Endometrium (tissue), 2 donors: ENCODE results near the gene BCL11A.
A peak's percentile ranks its signal among the peaks of the same experiment; 100 is the strongest.

Source experiments
- FAIRE-seq: peaks from 2 replicates; lab custom pipeline; 2012; peaks lifted over from hg19 to GRCh38; lab: Jason Lieb, UNC
- donor health status: control.
- donor health status: control.

Gene BCL11A

GRCh38 chr2:60525899-60526298, 27.6 kb downstream of the BCL11A start:
- FAIRE-seq = no peak

DNA sequence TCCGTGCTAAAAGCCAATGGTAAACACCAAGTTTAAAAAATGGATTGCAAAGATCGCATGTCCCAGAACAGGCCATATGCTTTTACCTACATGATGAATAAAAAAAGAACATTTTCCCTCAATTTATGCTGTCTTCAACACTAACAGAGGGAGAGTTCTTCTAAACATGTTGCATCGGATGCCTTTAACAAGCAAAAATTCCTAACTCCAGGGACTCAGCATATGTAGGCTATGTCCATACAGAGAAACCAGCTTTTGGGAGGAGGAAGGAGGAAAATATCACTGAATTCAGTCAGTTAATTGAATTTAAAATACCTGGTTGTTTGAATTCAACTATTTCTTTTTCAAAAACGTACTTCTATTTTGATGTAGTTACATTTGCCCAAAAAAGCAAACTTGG, 28.6 kb downstream of the BCL11A start:
- FAIRE-seq = no peak

DNA sequence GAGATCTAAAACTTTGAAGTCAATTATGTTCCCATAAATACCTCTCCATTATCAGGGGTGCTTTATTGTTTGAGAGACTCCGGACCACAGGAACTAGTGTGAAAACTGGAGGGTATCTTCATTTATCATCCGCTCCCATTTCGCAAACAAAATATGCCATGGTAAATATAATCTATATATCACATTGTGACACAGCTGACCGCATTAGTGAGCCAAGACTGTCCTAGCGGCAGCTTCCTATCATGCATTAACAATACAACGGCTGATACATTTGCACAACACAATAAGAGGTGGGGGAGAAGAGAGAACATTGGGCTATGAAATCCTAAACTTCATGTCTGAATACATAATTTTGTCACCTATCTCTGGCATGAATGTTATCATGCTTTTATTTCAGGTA, 29.5 kb downstream of the BCL11A start:
- no peak for FAIRE-seq

DNA sequence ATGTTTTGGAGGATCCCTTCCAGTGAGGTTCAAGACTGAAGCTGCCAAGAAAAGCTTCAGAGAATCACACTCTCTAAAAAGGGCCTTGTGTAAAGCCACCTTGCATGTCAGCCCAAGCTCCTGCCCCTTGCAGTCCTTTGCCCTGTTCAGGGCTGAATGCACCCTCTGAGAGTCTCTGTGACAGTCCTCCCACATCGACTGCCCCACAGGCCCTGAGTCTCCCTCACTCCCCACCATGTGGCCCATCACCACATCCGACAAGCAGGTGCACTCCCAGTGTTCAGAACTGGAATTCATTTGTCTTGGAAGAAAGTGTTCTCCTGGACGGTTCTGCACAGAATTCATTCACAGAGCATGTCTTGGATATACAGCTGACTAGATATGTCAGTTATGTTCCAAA, 31.0 kb downstream of the BCL11A start:
- no peak for FAIRE-seq

GRCh38 chr2:60521626-60522025, 31.8 kb downstream of the BCL11A start:
- no peak for FAIRE-seq

GRCh38 chr2:60520917-60521539, 32.4 kb downstream of the BCL11A start:
- FAIRE-seq = no peak

DNA sequence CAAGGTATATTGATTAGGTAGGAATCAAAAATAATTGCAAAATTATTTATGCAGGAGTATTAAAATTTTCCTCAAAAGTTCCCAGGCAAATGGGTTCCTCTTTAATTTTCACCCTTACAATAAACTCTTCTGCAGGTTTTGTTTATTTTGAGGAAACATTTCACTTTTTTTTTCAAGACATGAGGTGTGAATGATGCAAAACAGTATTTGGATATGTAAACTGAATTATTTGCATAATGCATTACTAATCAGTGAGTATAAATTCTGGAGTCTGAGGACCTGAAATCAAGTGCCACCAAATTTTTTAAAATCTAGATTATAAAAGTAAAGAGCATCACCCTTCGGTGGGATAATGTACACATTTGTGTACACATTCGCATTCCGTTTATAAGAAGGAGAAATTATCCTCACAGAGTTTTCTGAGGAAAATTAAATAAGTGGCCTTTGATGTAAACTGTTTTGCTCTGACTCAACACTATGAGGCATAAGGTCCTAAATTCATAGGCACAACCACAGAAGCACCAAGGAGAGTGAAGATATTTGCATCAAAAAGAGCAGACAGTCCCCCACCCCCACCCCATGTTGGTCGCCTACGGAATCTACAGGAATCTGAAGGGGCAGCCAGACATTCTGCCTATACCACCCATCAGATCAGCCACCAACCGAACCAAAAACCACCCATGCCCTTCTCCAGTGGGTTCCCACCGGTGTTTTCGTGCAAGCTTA, 33.1 kb downstream of the BCL11A start:
- no peak for FAIRE-seq

GRCh38 chr2:60519231-60519863, 34.1 kb downstream of the BCL11A start:
- no peak for FAIRE-seq

GRCh38 chr2:60518567-60518966, 34.9 kb downstream of the BCL11A start:
- no peak for FAIRE-seq

- FAIRE-seq = no peak
These were observed 36.0 kb downstream of the BCL11A start for GRCh38 chr2:60517446-60517845.

GRCh38 chr2:60516826-60517225, 36.6 kb downstream of the BCL11A start:
- FAIRE-seq = no peak

- FAIRE-seq = peak; percentile 4
These were observed 37.1 kb downstream of the BCL11A start for GRCh38 chr2:60516383-60516811.

GRCh38 chr2:60515721-60516226, 37.7 kb downstream of the BCL11A start:
- no peak for FAIRE-seq

DNA sequence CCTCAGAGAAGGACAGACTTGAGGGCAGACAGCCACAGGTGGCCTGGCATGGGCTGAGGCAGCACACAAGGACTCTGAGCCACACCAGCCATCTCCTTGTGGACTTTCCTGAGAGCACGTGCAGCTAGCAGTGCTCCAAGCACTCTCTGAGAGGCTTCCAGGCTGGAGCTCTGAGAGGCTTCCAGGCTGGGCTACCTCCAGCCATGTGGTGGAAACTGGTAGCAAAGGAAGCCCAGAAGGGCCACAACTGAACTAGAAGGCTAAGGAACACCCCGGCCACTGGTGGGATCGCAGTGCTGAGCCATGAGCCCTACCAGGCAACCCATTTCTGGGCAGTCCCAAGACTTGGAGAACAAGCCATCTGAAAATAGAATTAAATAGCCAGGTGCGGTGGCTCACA, 39.5 kb downstream of the BCL11A start:
- no peak for FAIRE-seq

DNA sequence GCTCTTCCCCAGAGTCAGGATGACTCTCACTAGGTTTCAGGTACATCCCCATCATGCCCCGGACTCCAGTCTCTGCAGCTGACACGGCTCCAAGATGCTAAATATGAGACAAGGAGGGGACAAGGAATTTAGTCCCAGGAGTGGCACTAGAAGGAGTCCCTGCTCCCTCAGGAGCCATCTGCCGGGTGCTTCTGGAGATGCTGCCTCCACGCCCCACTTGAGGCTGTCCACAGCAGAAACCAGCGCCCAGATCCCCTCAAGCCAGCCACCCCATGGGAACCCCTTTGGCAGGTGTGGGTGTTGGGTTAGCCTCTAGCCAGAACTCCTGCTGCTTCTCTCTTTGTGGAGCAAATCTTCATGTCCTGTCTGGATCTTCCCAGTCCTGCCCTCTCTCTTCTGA, 40.3 kb downstream of the BCL11A start:
- FAIRE-seq = no peak

DNA sequence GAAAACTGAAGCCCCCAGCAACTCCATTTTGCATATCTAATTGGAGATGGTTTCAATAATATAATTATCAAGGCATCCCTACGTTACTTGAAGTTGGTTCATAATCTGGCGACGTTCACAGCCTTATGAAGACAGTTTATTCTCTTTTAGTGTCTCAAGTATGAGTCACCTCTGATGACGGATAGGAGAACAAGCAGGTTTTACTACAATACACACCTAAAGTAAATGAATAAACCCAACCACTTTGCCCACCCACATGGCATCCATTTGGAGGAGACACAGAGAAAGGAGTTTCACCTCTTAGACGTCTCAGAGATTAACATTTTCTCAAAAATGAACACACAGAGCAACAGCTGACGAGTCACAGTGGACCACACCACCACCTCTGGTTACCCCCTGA, 40.8 kb downstream of the BCL11A start:
- no peak for FAIRE-seq

DNA sequence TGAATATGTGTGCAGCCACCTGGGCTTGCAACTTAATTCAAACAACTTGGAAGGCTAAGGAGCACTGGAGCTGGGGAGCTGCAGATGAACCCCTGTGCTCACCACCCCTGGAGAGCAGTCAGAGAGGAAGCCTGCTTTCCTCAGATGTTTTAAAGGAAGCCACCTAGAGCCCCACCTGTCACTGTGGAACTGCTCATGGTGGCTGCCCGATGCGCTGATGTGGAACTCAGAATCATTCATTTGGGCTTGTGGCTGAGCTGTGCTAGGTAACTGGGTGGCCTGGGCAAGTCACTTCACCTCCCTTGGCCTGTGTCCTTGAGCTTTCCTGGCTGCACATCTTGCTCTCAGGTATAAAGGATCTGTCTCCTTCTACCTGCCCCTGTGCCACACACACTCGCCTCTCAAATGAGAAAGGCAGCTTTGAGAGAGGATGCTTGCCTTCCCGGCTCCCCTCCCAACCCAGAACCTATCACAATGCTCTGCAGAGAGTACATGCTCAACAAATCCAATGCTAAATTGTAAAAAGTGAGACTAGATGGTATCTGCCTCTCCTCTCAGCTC, 41.3 kb downstream of the BCL11A start:
- no peak for FAIRE-seq

DNA sequence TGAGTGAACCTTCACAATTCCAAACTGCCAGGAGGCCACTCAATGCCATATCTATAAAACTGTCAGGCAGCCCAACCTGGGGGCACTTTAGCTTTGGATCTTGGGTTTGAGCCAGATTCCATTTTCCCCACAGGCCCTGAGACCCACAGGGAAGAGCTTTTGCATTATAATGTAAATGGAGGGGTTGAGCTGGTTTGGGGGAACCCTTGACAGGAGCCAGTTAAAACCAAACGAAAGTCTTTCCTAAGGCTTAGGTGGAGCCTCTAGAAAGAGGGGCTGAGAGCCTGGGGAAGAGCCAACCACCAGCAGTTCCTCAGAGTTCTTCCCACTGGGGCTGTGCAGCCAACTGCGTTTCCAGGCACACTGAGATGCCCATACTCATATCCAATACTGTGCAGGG, 42.7 kb downstream of the BCL11A start:
- no peak for FAIRE-seq

DNA sequence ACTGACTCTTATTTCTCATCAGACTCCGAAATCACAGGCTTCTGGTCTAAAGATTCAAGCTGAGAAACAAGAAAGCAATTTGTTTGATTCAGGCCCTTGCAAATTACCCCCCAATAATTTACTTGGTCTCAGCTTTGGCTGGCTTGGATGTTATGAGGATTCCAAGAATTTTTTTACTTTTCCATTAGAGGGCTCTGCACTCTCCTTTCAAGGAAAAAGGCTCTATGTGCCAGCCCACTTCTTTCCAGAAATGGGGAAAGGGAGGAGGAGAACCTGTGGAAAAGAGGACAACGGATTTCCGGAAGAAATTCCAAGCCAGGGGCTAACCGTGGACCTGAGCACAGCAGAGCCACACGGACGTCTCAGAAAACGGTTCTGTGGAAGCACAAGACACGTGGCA, 44.4 kb downstream of the BCL11A start:
- FAIRE-seq = no peak

DNA sequence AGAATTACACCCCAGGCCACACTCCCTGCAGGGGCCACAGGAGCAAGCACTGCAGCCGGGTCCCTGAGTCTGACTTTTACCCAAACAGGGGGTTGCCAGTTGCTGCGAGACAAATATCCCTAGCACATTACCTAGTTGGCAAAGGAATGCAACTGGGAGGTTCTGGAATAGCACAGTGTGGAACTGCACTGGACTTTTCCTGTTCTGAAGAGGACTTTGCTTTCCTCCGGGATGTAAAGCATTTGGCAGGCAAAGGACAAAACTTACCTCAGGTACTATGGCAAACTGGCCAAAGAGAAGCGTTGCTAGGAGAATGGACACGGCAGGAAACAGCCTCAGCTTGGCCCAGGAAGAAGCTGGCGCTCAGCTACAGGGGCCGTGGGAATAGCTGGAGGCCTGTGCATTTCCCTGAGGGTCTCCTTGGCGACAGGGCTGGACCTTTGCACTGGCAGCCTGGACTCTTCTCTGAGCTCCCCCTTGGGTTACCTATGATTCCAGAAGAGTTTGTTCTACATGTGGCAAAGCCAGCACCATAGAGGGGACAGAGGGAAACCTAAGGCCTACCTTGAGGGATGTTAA, 45.0 kb downstream of the BCL11A start:
- FAIRE-seq = no peak

GRCh38 chr2:60507211-60507965, 46.1 kb downstream of the BCL11A start:
- FAIRE-seq = no peak

- FAIRE-seq = no peak
These were observed 47.6 kb downstream of the BCL11A start for GRCh38 chr2:60505880-60506260.
